ENCODE measurements around the gene SYDE1. TPM values are rescaled to one million over a fixed set of nuclear protein-coding genes. Genes with fewer than 3 reads are reported as not detected.
A peak's percentile ranks its signal among the peaks of the same experiment; 100 is the strongest.
"Not testable (repeated sequence)": the region's sequence is repeated elsewhere in the genome, so short reads cannot be mapped to it uniquely, and the experiment has no call there.

SYDE1 gene
- 104 and 113 TPM in 2 replicates for total RNA-seq (2014; rRNA removed; shearing (Covaris generic))
- 15.6 and 16.2 TPM in 2 replicates for polyA plus RNA-seq (2016; fragmentation: Nextera tagmentation; extraction: Ambion mirVana)

- peak within 1 kb of the TSS; percentile 99 for H3K4me2 ChIP-seq (ENCODE audit: unreplicated experiment)
- peak within 1 kb of the TSS; percentile 85 for H3K27ac ChIP-seq
- peaks cover 9% of the 10 kb centered on the region for H3K36me3 ChIP-seq (ENCODE audit: low read depth)
- H3K27me3 ChIP-seq (replicated peaks; ENCODE audit: insufficient read depth), result no peaks in the 10 kb centered on the region
- in situ Hi-C loops (cut with MboI), result no loop called here
- H3K4me1 ChIP-seq (ENCODE audit: insufficient read depth), result peaks cover 5% of the 10 kb centered on the region; the same call in 1 of the 2 replicates
- peaks cover 10% of the 10 kb centered on the region for H3F3A ChIP-seq (ENCODE audit: insufficient read depth)
- DNase-seq, result peak; percentile 72
- peak within 1 kb of the TSS; percentile 100 for H3K9ac ChIP-seq
- peak within 1 kb of the TSS; percentile 96 for H3K4me3 ChIP-seq
- 1 to 3% methylated on average over 24 to 75 of the region's 78 CpGs for WGBS, 2 experiments (ENCODE audit: low coverage in 1 of 2, low lambda C conversion rate in 2 of 2, missing lambda C conversion rate in 2 of 2)
- peak within 1 kb of the TSS; percentile 81 for H2AFZ ChIP-seq
- TF ChIP-seq EZH2phosphoT487 (IDR thresholded peaks at IDR 0.05; ENCODE audit: insufficient read depth, low read depth), result no peak
- no peak for TF ChIP-seq EZH2 (IDR thresholded peaks at IDR 0.05; ENCODE audit: insufficient read depth, poor library complexity, severe bottlenecking)
- H3K9me2 ChIP-seq (ENCODE audit: insufficient read depth), result no peaks in the 10 kb centered on the region
- no peaks in the 10 kb centered on the region for H4K20me1 ChIP-seq (ENCODE audit: insufficient read depth)
- H3K9me3 ChIP-seq (ENCODE audit: low read depth), result no peaks in the 10 kb centered on the region
- H3K79me2 ChIP-seq (ENCODE audit: insufficient read depth), result peaks cover 38% of the 10 kb centered on the region
Measured at GRCh38 chr19:15107061-15108010, at the start of gene SYDE1. SYDE1 (plus strand) TSS chr19:15107401; CDS start chr19:15107434, 33 bp downstream.

- H3K9me3 ChIP-seq (ENCODE audit: low read depth), result no peaks in the 10 kb centered on the region
- no peak overlapping the region for H3K9ac ChIP-seq
- H4K20me1 ChIP-seq (ENCODE audit: insufficient read depth), result no peaks in the 10 kb centered on the region
- no peaks in the 10 kb centered on the region; the same call in 1 of the 2 replicates for H3K27me3 ChIP-seq (replicated peaks; ENCODE audit: insufficient read depth)
- TF ChIP-seq EZH2 (IDR thresholded peaks at IDR 0.05; ENCODE audit: insufficient read depth, poor library complexity, severe bottlenecking) (no peak), EZH2phosphoT487 (IDR thresholded peaks at IDR 0.05; ENCODE audit: insufficient read depth, low read depth) (no peak)
- no peak overlapping the region for H2AFZ ChIP-seq
- no peaks in the 10 kb centered on the region for H3K9me2 ChIP-seq (ENCODE audit: insufficient read depth)
- no peaks in the 10 kb centered on the region for H3K4me1 ChIP-seq (ENCODE audit: insufficient read depth)
- 53 to 60% methylated on average over 12 of the region's 12 CpGs for WGBS, 2 experiments (ENCODE audit: low coverage in 1 of 2, low lambda C conversion rate in 2 of 2, missing lambda C conversion rate in 2 of 2)
- H3K79me2 ChIP-seq (ENCODE audit: insufficient read depth), result no peaks in the 10 kb centered on the region
- DNase-seq, result no peak
- H3K27ac ChIP-seq, result no peak overlapping the region
- H3K4me2 ChIP-seq (ENCODE audit: unreplicated experiment), result no peak overlapping the region
- H3K4me3 ChIP-seq, result no peak overlapping the region
- no peaks in the 10 kb centered on the region for H3K36me3 ChIP-seq (ENCODE audit: low read depth)
- in situ Hi-C loops (cut with MboI), result no loop called here
- H3F3A ChIP-seq (ENCODE audit: insufficient read depth), result no peaks in the 10 kb centered on the region
Measured at GRCh38 chr19:15062036-15062435, 45.2 kb upstream of the SYDE1 start.

- 17 to 29% methylated on average over 4 of the region's 4 CpGs for WGBS, 2 experiments (ENCODE audit: low coverage in 1 of 2, low lambda C conversion rate in 2 of 2, missing lambda C conversion rate in 2 of 2)
- H4K20me1 ChIP-seq (ENCODE audit: insufficient read depth); H3K4me2 ChIP-seq (ENCODE audit: unreplicated experiment); H3K36me3 ChIP-seq (ENCODE audit: low read depth); H3K27me3 ChIP-seq (replicated peaks; ENCODE audit: insufficient read depth); DNase-seq; H3K79me2 ChIP-seq (ENCODE audit: insufficient read depth); in situ Hi-C loops (cut with MboI); H3K4me3 ChIP-seq; H3K9ac ChIP-seq; H3K9me2 ChIP-seq (ENCODE audit: insufficient read depth); H3K27ac ChIP-seq; H2AFZ ChIP-seq; H3K9me3 ChIP-seq (ENCODE audit: low read depth); H3F3A ChIP-seq (ENCODE audit: insufficient read depth); H3K4me1 ChIP-seq (ENCODE audit: insufficient read depth): not testable (repeated sequence)
Measured at GRCh38 chr19:15070386-15070785, 36.8 kb upstream of the SYDE1 start.

GRCh38 chr19:15072930-15073647 is 34.1 kb upstream of the SYDE1 start:
- no peaks in the 10 kb centered on the region for H3K9me2 ChIP-seq (ENCODE audit: insufficient read depth)
- WGBS, 2 experiments (ENCODE audit: low coverage in 1 of 2, low lambda C conversion rate in 2 of 2, missing lambda C conversion rate in 2 of 2), result 59 to 62% methylated on average over 23 of the region's 23 CpGs
- H3K4me1 ChIP-seq (ENCODE audit: insufficient read depth), result no peaks in the 10 kb centered on the region
- H3K4me2 ChIP-seq (ENCODE audit: unreplicated experiment), result no peak overlapping the region
- DNase-seq, result no peak
- no peaks in the 10 kb centered on the region for H3K79me2 ChIP-seq (ENCODE audit: insufficient read depth)
- H2AFZ ChIP-seq, result no peak overlapping the region
- H3K4me3 ChIP-seq, result no peak overlapping the region
- in situ Hi-C loops (cut with MboI), result no loop called here
- TF ChIP-seq EZH2 (IDR thresholded peaks at IDR 0.05; ENCODE audit: insufficient read depth, poor library complexity, severe bottlenecking) (no peak), EZH2phosphoT487 (IDR thresholded peaks at IDR 0.05; ENCODE audit: insufficient read depth, low read depth) (no peak)
- H4K20me1 ChIP-seq (ENCODE audit: insufficient read depth), result no peaks in the 10 kb centered on the region
- no peaks in the 10 kb centered on the region for H3K9me3 ChIP-seq (ENCODE audit: low read depth)
- H3K36me3 ChIP-seq (ENCODE audit: low read depth), result no peaks in the 10 kb centered on the region
- H3K27ac ChIP-seq, result no peak overlapping the region
- H3F3A ChIP-seq (ENCODE audit: insufficient read depth), result no peaks in the 10 kb centered on the region
- no peak overlapping the region for H3K9ac ChIP-seq
- no peaks in the 10 kb centered on the region for H3K27me3 ChIP-seq (replicated peaks; ENCODE audit: insufficient read depth)

Data from GM23248 (cell line).